ENCODE measurements around the gene SIK3.

DNA sequence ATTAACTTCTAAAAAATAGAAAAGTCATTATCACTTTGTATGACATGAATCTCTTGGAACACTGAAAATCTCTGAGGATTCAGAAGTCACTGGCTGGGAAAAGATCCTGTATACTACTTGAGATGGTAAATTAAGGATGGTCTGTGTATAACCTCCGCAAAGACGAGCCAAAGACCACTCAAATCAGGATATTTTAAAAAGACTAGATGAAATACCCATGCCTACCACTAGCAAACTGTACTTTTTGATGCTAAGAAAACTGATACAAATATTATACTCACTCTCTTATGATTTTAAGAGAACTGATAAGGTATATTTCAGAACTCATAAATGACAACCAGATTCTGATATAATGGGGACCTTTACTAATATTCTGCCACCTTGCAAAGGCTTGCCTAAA lies 182.2 kb downstream of the SIK3 start:
- no peak for TF ChIP-seq EZH2 (IDR thresholded peaks at IDR 0.05; ENCODE audit: borderline replicate concordance, low read depth, low read length, severe bottlenecking)
- TF ChIP-seq, protein P1, sequence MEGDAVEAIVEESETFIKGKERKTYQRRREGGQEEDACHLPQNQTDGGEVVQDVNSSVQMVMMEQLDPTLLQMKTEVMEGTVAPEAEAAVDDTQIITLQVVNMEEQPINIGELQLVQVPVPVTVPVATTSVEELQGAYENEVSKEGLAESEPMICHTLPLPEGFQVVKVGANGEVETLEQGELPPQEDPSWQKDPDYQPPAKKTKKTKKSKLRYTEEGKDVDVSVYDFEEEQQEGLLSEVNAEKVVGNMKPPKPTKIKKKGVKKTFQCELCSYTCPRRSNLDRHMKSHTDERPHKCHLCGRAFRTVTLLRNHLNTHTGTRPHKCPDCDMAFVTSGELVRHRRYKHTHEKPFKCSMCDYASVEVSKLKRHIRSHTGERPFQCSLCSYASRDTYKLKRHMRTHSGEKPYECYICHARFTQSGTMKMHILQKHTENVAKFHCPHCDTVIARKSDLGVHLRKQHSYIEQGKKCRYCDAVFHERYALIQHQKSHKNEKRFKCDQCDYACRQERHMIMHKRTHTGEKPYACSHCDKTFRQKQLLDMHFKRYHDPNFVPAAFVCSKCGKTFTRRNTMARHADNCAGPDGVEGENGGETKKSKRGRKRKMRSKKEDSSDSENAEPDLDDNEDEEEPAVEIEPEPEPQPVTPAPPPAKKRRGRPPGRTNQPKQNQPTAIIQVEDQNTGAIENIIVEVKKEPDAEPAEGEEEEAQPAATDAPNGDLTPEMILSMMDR (IDR thresholded peaks at IDR 0.05; ENCODE audit: borderline replicate concordance, extremely low read depth, low read length, poor library complexity, severe bottlenecking): no peak
